Hepatocyte (in vitro differentiated cells): ENCODE results near the gene ZFP64.

Experiments
- EZH2 ChIP-seq: fragments of 200-600 bp; sonication (generic); IDR thresholded peaks from 2 replicates; pipeline ENCODE4 v1.6.1; 2016; ENCODE audit warnings: antibody characterized with exemption, mild to moderate bottlenecking, borderline replicate concordance
- EZH2phosphoT487 ChIP-seq: fragments of 200-600 bp; sonication (generic); IDR thresholded peaks from one replicate; pipeline ENCODE4 v1.6.1; 2018; ENCODE audit warnings: antibody characterized with exemption, mild to moderate bottlenecking, low read depth, moderate library complexity; ENCODE audit not compliant: unreplicated experiment, severe bottlenecking
- TF ChIP-seq, protein P1 (sequence below): fragments of 200-600 bp; sonication (generic); IDR thresholded peaks from 2 replicates; pipeline ENCODE4 v1.5.1; 2016; ENCODE audit warnings: antibody characterized with exemption, mild to moderate bottlenecking; ENCODE audit not compliant: poor library complexity

DNA sequence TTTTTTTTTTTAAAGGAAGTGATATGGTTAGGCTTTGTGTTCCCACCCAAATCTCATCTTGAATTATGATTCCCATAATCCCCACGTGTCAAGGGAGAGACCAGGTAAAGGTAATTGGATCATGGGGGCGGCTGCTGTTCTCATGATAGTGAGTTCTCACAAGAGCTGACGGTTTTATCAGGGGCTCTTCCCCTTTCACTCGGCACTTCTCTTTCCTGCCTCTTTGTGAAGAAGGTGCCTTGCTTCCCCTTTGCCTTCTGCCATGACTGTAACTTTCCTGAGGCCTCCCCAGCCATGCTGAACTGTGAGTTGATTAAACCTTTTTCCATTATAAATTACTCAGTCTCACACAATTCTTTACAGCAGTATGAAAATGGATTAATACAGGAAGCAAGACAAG lies 64.3 kb downstream of the ZFP64 start:
- no peak for TF ChIP-seq EZH2
- TF ChIP-seq, protein P1, sequence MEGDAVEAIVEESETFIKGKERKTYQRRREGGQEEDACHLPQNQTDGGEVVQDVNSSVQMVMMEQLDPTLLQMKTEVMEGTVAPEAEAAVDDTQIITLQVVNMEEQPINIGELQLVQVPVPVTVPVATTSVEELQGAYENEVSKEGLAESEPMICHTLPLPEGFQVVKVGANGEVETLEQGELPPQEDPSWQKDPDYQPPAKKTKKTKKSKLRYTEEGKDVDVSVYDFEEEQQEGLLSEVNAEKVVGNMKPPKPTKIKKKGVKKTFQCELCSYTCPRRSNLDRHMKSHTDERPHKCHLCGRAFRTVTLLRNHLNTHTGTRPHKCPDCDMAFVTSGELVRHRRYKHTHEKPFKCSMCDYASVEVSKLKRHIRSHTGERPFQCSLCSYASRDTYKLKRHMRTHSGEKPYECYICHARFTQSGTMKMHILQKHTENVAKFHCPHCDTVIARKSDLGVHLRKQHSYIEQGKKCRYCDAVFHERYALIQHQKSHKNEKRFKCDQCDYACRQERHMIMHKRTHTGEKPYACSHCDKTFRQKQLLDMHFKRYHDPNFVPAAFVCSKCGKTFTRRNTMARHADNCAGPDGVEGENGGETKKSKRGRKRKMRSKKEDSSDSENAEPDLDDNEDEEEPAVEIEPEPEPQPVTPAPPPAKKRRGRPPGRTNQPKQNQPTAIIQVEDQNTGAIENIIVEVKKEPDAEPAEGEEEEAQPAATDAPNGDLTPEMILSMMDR, result no peak
- TF ChIP-seq EZH2phosphoT487, result no peak
